Karpas-422 (cell line): ENCODE data around the gene NCBP2. TPM values are rescaled to one million over a fixed set of nuclear protein-coding genes. Genes with fewer than 3 reads are reported as not detected.

Source experiments
- DNase-seq: peaks from one replicate; pipeline ENCODE4 v3.0.0-alpha.2; 2015
- H2AFZ ChIP-seq: fragments of 200-600 bp; sonication (generic); 2 replicates; pipeline ENCODE4 v1.6.1; 2014; ENCODE audit warnings: antibody characterized with exemption, low read length, mixed read lengths
- H3K27ac ChIP-seq: fragments of 200-600 bp; sonication (generic); 2 replicates; pipeline ENCODE4 v1.5.1; 2014; ENCODE audit warnings: mild to moderate bottlenecking, low read length, moderate library complexity
- H3K27me3 ChIP-seq: fragments of 200-600 bp; sonication (generic); 2 replicates; pipeline ENCODE4 v1.6.1; 2014; ENCODE audit warnings: low read length, mixed read lengths
- H3K36me3 ChIP-seq: fragments of 200-600 bp; sonication (generic); 2 replicates; pipeline ENCODE4 v1.6.1; 2014; ENCODE audit warnings: low read length, mixed read lengths; ENCODE audit not compliant: insufficient read depth
- H3K4me1 ChIP-seq: fragments of 200-600 bp; sonication (generic); 2 replicates; pipeline ENCODE4 v1.6.1; 2014; ENCODE audit warnings: mild to moderate bottlenecking, low read length, mixed read lengths
- H3K4me2 ChIP-seq: fragments of 200-600 bp; sonication (generic); 2 replicates; pipeline ENCODE4 v1.6.1; 2014; ENCODE audit warnings: low read length, low read depth, mild to moderate bottlenecking; ENCODE audit not compliant: poor library complexity, severe bottlenecking
- H3K4me3 ChIP-seq: fragments of 200-600 bp; sonication (generic); 2 replicates; pipeline ENCODE4 v1.5.1; 2014; ENCODE audit warnings: mild to moderate bottlenecking, antibody characterized with exemption, low read length, mixed read lengths
- H3K79me2 ChIP-seq: fragments of 200-600 bp; sonication (generic); 2 replicates; pipeline ENCODE4 v1.6.1; 2014; ENCODE audit warnings: mild to moderate bottlenecking, low read length, mixed read lengths
- H3K9ac ChIP-seq: fragments of 200-600 bp; sonication (generic); 2 replicates; pipeline ENCODE4 v1.6.0; 2014; ENCODE audit warnings: low read length
- H3K9me2 ChIP-seq: fragments of 200-600 bp; sonication (generic), shearing (Covaris generic); replicated peaks from 2 replicates; pipeline ENCODE4 v1.6.0; 2014; ENCODE audit warnings: mild to moderate bottlenecking, low read length, moderate library complexity; ENCODE audit not compliant: insufficient read depth
- H3K9me3 ChIP-seq: fragments of 300-700, 200-600 bp; sonication (generic); 2 replicates; pipeline ENCODE4 v1.6.1; 2014; ENCODE audit warnings: low read length, mixed read lengths
- H4K20me1 ChIP-seq: fragments of 200-600 bp; sonication (generic); 2 replicates; pipeline ENCODE4 v1.6.1; 2014; ENCODE audit warnings: mild to moderate bottlenecking, antibody characterized with exemption, low read length, low read depth; ENCODE audit not compliant: insufficient read depth
- total RNA-seq: library from RNA; depleted of rRNA; stranded (reverse); fragments of >200 nt; shearing (Covaris generic); gene quantifications from 2 replicates; pipeline ENCODE4 v1.2.3, GENCODE V29; 2014; ENCODE audit warnings: low replicate concordance

NCBP2 gene
- total RNA-seq, 1 experiment from 2014 or later = 73.0 TPM

DNA sequence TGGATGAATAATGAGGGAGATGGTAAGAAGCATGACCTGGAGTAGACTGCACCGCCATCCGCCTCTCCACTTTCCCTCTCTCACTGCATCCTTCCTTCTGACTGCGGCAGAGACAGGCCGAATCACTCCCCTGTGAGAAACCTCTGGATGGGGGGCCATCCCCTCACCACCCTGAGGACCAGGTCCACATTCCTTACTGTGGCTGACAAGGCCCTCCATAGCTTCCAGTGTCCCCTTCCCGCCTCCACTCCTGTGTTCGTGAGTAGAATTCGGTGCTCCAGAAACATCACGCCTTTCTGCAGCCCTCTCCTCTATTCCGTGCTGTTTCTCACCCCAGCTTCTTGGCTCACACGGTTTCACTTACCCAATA is 23.5 kb upstream of the NCBP2 start:
- no peak for DNase-seq
- Histone ChIP-seq H3K27me3 (no peaks in the 10 kb centered on the region), H4K20me1 (no peaks in the 10 kb centered on the region), H3K4me3 (no peak overlapping the region), H3K4me1 (peaks cover 44% of the 10 kb centered on the region), H2AFZ (no peak overlapping the region), H3K9ac (no peak overlapping the region), H3K36me3 (no peaks in the 10 kb centered on the region), H3K9me2 (no peaks in the 10 kb centered on the region), H3K79me2 (no peaks in the 10 kb centered on the region), H3K27ac (no peak overlapping the region), H3K9me3 (no peaks in the 10 kb centered on the region), H3K4me2 (no peak overlapping the region)

- H3K4me1 ChIP-seq = peaks cover 39% of the 10 kb centered on the region
- no peak overlapping the region for H2AFZ ChIP-seq
- no peak overlapping the region for H3K27ac ChIP-seq
- H3K4me3 ChIP-seq = no peak overlapping the region
- no peaks in the 10 kb centered on the region for H3K79me2 ChIP-seq
- no peak overlapping the region for H3K4me2 ChIP-seq
- H3K9ac ChIP-seq = no peak overlapping the region
- no peaks in the 10 kb centered on the region for H3K9me3 ChIP-seq
- no peak for DNase-seq
- H3K36me3 ChIP-seq = no peaks in the 10 kb centered on the region
- H3K9me2 ChIP-seq = no peaks in the 10 kb centered on the region
- no peaks in the 10 kb centered on the region for H4K20me1 ChIP-seq
- no peaks in the 10 kb centered on the region for H3K27me3 ChIP-seq
These were observed 22.9 kb upstream of the NCBP2 start for GRCh38 chr3:196965112-196965803.

DNA sequence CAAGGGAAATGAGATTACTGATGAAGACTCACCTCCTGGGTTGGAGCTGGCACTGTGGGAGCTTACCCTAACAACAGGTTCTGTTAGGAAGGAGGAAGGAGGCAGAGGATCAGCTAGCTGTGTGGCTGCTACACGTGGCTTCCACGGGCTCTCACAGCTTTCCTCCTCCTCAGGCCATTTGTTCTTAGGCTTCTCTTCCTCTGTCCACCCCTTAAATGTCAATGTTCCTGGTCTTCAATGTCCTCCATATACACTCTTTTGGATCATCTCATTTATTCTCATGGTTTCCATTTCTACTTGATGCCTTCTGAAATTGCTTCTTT is 21.3 kb upstream of the NCBP2 start:
- H3K27me3 ChIP-seq = no peaks in the 10 kb centered on the region
- H3K4me2 ChIP-seq = peak overlapping the region; percentile 62
- peaks cover 28% of the 10 kb centered on the region for H3K4me1 ChIP-seq
- no peaks in the 10 kb centered on the region for H3K9me2 ChIP-seq
- H4K20me1 ChIP-seq = no peaks in the 10 kb centered on the region
- no peak overlapping the region for H3K9ac ChIP-seq
- no peak for DNase-seq
- H3K9me3 ChIP-seq = no peaks in the 10 kb centered on the region
- H3K79me2 ChIP-seq = no peaks in the 10 kb centered on the region
- no peak overlapping the region for H3K27ac ChIP-seq
- H3K36me3 ChIP-seq = no peaks in the 10 kb centered on the region
- no peak overlapping the region for H2AFZ ChIP-seq
- peak overlapping the region; percentile 39; the same call in 1 of the 2 replicates for H3K4me3 ChIP-seq

DNA sequence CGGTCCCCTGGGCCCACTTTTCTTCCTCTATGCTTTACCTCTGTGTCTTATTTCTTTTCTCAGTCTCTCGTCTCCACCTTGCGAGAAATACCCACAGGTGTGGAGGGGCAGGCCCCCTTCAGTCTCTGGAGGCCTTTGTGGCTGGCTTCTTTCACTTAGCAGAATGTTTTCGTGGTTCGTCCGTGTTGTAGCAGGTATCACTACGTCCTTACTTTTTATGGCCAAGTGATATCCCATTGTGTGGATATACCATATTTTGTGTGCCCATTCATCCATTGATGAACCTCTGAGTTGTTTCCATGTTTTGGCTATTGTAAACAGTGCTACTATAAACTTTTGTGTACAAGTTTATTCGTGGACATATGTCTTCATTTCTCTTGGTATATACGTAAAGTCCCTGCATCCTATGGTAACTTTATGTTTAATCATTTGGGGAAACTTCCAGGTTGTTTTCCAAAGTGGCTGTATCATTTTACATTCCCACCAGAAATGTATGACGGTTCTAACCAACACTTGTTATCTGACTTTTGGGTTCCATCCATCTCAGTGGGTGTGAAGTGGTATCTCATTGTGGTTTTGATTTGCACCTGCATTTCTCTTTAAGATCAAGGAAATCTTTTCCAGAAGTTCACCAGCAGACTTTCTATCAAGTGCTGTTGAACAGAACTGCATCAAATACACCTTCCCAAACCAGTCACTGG is 20.8 kb upstream of the NCBP2 start:
- Histone ChIP-seq H4K20me1 (no peaks in the 10 kb centered on the region), H3K4me1 (peaks cover 23% of the 10 kb centered on the region), H2AFZ (no peak overlapping the region; the same call in 1 of the 2 replicates), H3K4me3 (peak overlapping the region; percentile 39), H3K9me2 (no peaks in the 10 kb centered on the region), H3K36me3 (no peaks in the 10 kb centered on the region), H3K4me2 (peak overlapping the region; percentile 62), H3K79me2 (no peaks in the 10 kb centered on the region), H3K27ac (no peak overlapping the region), H3K27me3 (no peaks in the 10 kb centered on the region), H3K9me3 (no peaks in the 10 kb centered on the region), H3K9ac (no peak overlapping the region; the same call in 1 of the 2 replicates)
- no peak for DNase-seq

DNA sequence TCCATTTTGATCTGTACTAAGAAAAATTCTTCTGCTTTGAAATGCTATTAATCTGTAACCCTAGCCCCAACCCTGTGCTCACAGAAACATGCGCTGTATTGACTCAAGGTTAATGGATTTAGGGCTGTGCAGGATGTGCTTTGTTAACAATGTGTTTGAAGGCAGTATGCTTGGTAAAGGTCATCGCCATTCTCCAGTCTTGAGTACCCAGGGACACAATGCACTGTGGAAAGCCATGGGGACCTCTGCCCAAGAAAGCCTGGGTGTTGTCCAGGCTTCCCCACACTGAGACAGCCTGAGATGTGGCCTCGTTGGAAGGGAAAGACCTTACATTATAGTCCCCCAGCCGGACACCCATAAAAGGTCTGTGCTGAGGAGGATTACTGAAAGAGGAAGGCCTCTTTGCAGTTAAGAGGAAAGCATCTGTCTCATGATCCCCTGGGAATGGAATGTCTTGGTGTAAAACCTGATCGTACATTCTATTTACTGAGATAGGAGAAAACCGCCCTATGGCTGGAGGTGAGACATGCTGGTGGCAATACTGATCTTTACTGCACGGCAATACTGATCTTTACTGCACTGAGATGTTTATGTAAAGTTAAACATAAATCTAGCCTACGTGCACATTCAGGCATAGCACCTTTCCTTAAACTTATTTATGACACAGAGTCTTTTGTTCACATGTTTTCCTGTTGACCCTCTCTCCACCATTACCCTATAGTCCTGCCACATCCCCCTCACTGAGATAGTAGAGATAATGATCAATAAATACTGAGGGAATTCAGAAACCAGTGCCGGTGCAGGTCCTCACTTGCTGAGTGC is 20.0 kb upstream of the NCBP2 start:
- peak overlapping the region; percentile 4; the same call in 1 of the 2 replicates for H3K9ac ChIP-seq

DNA sequence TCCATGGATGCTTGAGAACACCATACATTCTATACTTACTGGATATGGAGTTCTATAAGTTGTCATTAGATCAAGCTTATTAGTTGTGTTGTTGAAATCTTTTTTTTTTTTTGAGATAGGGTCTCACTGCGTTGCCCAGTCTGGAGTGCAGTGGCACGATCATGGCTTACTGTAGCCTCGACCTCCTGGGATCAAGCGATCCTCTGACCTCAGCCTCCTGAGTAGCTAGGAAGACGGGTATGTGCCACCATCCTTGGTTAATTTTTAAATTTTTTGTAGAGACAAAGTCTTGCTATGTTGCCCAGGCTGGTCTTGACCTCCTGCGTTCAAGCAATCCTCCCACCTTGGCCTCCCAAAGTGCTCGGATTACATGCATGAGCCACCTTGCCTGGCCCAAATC is 12.5 kb upstream of the NCBP2 start:
- Histone ChIP-seq H3K9me3 (no peaks in the 10 kb centered on the region), H3K4me3 (no peak overlapping the region), H3K36me3 (no peaks in the 10 kb centered on the region), H3K27ac (no peak overlapping the region), H3K4me2 (no peak overlapping the region), H3K79me2 (no peaks in the 10 kb centered on the region), H2AFZ (no peak overlapping the region), H3K4me1 (no peaks in the 10 kb centered on the region), H4K20me1 (no peaks in the 10 kb centered on the region), H3K9me2 (no peaks in the 10 kb centered on the region), H3K9ac (no peak overlapping the region), H3K27me3 (no peaks in the 10 kb centered on the region)
- no peak for DNase-seq

More for the DNA sequence above, 20.0 kb upstream of the NCBP2 start:
- peak; percentile 92 for DNase-seq
- H3K9me2 ChIP-seq = no peaks in the 10 kb centered on the region
- H3K27ac ChIP-seq = no peak overlapping the region
- no peaks in the 10 kb centered on the region for H3K27me3 ChIP-seq
- peaks cover 21% of the 10 kb centered on the region for H3K4me1 ChIP-seq
- no peaks in the 10 kb centered on the region for H3K79me2 ChIP-seq
- no peaks in the 10 kb centered on the region for H4K20me1 ChIP-seq
- no peaks in the 10 kb centered on the region for H3K9me3 ChIP-seq
- peak overlapping the region; percentile 62 for H3K4me2 ChIP-seq
- no peaks in the 10 kb centered on the region for H3K36me3 ChIP-seq
- H3K4me3 ChIP-seq = peak overlapping the region; percentile 39
- no peak overlapping the region; the same call in 1 of the 2 replicates for H2AFZ ChIP-seq

GRCh38 chr3:196951371-196951770 is 9.0 kb upstream of the NCBP2 start:
- Histone ChIP-seq H3K9ac (no peak overlapping the region), H3K4me1 (no peaks in the 10 kb centered on the region; the same call in 1 of the 2 replicates), H2AFZ (no peak overlapping the region), H4K20me1 (0 out of 2 replicates have a peak, but pooled peaks cover 5% of the 10 kb centered on the region), H3K9me2 (no peaks in the 10 kb centered on the region), H3K27me3 (no peaks in the 10 kb centered on the region), H3K27ac (no peak overlapping the region), H3K79me2 (no peaks in the 10 kb centered on the region), H3K36me3 (no peaks in the 10 kb centered on the region), H3K4me2 (no peak overlapping the region), H3K9me3 (no peaks in the 10 kb centered on the region), H3K4me3 (no peak overlapping the region)
- no peak for DNase-seq

- Histone ChIP-seq H3K4me1 (no peaks in the 10 kb centered on the region; the same call in 1 of the 2 replicates), H4K20me1 (0 out of 2 replicates have a peak, but pooled peaks cover 5% of the 10 kb centered on the region), H2AFZ (no peak overlapping the region), H3K79me2 (no peaks in the 10 kb centered on the region), H3K27ac (no peak overlapping the region), H3K27me3 (no peaks in the 10 kb centered on the region), H3K9me3 (no peaks in the 10 kb centered on the region), H3K4me3 (no peak overlapping the region), H3K36me3 (no peaks in the 10 kb centered on the region), H3K4me2 (no peak overlapping the region), H3K9ac (no peak overlapping the region), H3K9me2 (no peaks in the 10 kb centered on the region)
- DNase-seq = no peak
These were observed 7.4 kb upstream of the NCBP2 start for GRCh38 chr3:196949750-196950149.
